Measurements from ENCODE around the gene SLC25A13. TPM values are rescaled to one million over a fixed set of nuclear protein-coding genes. Genes with fewer than 3 reads are reported as not detected.

SLC25A13 gene
- total and polyA plus RNA-seq, 2 of the 8 experiments (the other 6 are each of a cell fraction or from before 2014, with no cell fraction given), result 30.8 to 85.4 TPM

DNA sequence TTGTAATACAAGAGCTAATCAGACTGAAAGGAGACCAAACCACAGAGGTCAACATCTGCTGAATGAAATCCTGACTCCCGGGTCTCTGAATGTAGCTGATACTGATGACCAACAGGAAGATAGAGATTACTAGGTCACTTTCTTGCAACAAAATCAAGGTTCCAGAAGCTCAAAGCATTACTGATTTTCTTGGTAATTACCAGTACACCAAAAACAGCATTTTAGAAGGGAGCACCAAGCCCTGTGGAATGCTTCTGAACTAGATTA is 177.7 kb downstream of the SLC25A13 start:
- Histone ChIP-seq H4K91ac (replicated peaks; ENCODE audit: insufficient read length, low read length) (no peak overlapping the region), H2BK15ac (ENCODE audit: low read length) (no peak overlapping the region), H4K8ac (ENCODE audit: extremely low read depth, insufficient read depth, low read length) (no peak overlapping the region), H4K5ac (ENCODE audit: insufficient read length, low read depth, low read length) (no peak overlapping the region), H3K4ac (replicated peaks; ENCODE audit: insufficient read length, low read depth, low read length) (no peak overlapping the region), H2BK20ac (ENCODE audit: low read length) (no peak overlapping the region), H3K9me3 (ENCODE audit: insufficient read depth in 2 of 2, low read depth in 1 of 2, low read length in 1 of 2) (no peaks in the 10 kb centered on the region), H3K18ac (ENCODE audit: extremely low read depth, low read length) (no peak overlapping the region), H2BK5ac (ENCODE audit: low read depth, low read length) (no peak overlapping the region), H2AK5ac (ENCODE audit: low read depth, low read length) (no peak overlapping the region), H3K79me1 (ENCODE audit: low read depth, low read length) (no peaks in the 10 kb centered on the region), H2AFZ (ENCODE audit: low read length) (no peak overlapping the region), H3K23me2 (ENCODE audit: low read depth, low read length) (no peaks in the 10 kb centered on the region), H2BK12ac (ENCODE audit: low read depth, low read length) (no peak overlapping the region; the same call in 1 of the 2 replicates), H3K36me3 (ENCODE audit: control insufficient read depth in 2 of 4, insufficient read depth in 4 of 4, low read length in 3 of 4) (peaks cover 0 to 9% (median 4%) of the 10 kb centered on the region in 4 experiments; a peak in 2 of 8 replicates), H3K56ac (replicated peaks; ENCODE audit: insufficient read length, low read depth, low read length) (no peak overlapping the region), H3K9ac (replicated peaks in 1 of 4; ENCODE audit: extremely low read depth in 1 of 4, low read depth in 3 of 4, low read length in 3 of 4) (no peak overlapping the region), H3K23ac (ENCODE audit: insufficient read length) (no peak overlapping the region), H3K4me3 (ENCODE audit: extremely low read depth in 1 of 4, insufficient read depth in 2 of 4, low read depth in 3 of 4, low read length in 4 of 4) (no peak overlapping the region; a peak in 2 of 8 replicates), H3K4me1 (replicated peaks in 1 of 4; ENCODE audit: control insufficient read depth in 3 of 4, insufficient read depth in 4 of 4, low read length in 3 of 4) (peaks cover 2 to 9% (median 6%) of the 10 kb centered on the region in 4 experiments; a peak in 5 of 7 replicates), H3K79me2 (ENCODE audit: control insufficient read depth in 1 of 2, insufficient read depth in 2 of 2, low read length in 2 of 2) (no peaks in the 10 kb centered on the region), H3K4me2 (ENCODE audit: insufficient read depth in 1 of 2, low read depth in 2 of 2, low read length in 2 of 2) (peak overlapping the region; percentile 53 to 66; a peak in 3 of 4 replicates), H2BK120ac (replicated peaks; ENCODE audit: low read depth, low read length) (no peak overlapping the region), H3K14ac (ENCODE audit: insufficient read length) (no peak overlapping the region), H3K27me3 (replicated peaks in 1 of 4; ENCODE audit: control insufficient read depth in 3 of 4, extremely low read depth in 1 of 4, insufficient read depth in 3 of 4, low read length in 3 of 4) (peaks cover 36 to 75% (median 61%) of the 10 kb centered on the region in 4 experiments), H4K20me1 (replicated peaks in 1 of 2; ENCODE audit: control insufficient read depth in 1 of 2, insufficient read depth in 2 of 2, low read length in 2 of 2) (peaks cover 23 to 34% of the 10 kb centered on the region in 2 experiments), H3K27ac (ENCODE audit: low read depth, low read length) (no peak overlapping the region)
- WGBS, 2 experiments (ENCODE audit: extremely low coverage in 1 of 2, insufficient coverage in 1 of 2, insufficient read length in 1 of 2, insufficient replicate concordance in 2 of 2, low coverage in 1 of 2, low lambda C conversion rate in 2 of 2, missing lambda C conversion rate in 1 of 2), result 39% methylated on average over 1 of the region's 1 CpG; no CpG with 5 or more reads in 1 of the 2 experiments
- FAIRE-seq, result no peak
- DNase-seq (ENCODE audit: low read depth in 1 of 2, low spot score in 2 of 2), result no peak
- ChIA-PET CTCF (ENCODE audit: partially characterized antibody) (interaction anchor here (0.6 to 4.6 kb wide), 4 partner anchors 12 to 502 kb away, joined by 3 to 34 read pairs (median 3); no protein-coding TSS in a partner anchor), POLR2A (ENCODE audit: partially characterized antibody) (interaction anchor here (1.1 to 1.5 kb wide), 2 partner anchors 18 to 34 kb away, joined by 3 read pairs; no protein-coding TSS in a partner anchor)
- TF ChIP-seq BCL11A (IDR thresholded peaks at IDR 0.05; ENCODE audit: low read depth in 2 of 2, low read length in 2 of 2) (no peak), MAX (IDR thresholded peaks at IDR 0.05) (no peak), TEAD4 (IDR thresholded peaks at IDR 0.05; ENCODE audit: low read depth, low read length) (no peak), EP300 (IDR thresholded peaks at IDR 0.05; ENCODE audit: borderline replicate concordance in 1 of 2, low read depth in 2 of 2, low read length in 2 of 2) (no peak), SP1 (IDR thresholded peaks at IDR 0.05; ENCODE audit: low read depth, low read length) (no peak), NANOG (IDR thresholded peaks at IDR 0.05; ENCODE audit: insufficient read depth, low read depth, low read length, poor library complexity, severe bottlenecking) (no peak), NRF1 (IDR thresholded peaks at IDR 0.05; ENCODE audit: low read depth, low read length) (no peak), CBX8 (IDR thresholded peaks at IDR 0.05; ENCODE audit: borderline replicate concordance, low read depth, low read length) (no peak), SIN3A (conservative IDR thresholded peaks at IDR 0.05 in 1 of 2, IDR thresholded peaks at IDR 0.05 in 1 of 2; ENCODE audit: low read depth in 1 of 2, low read length in 2 of 2) (no peak), TAF7 (optimal IDR thresholded peaks at IDR 0.05; ENCODE audit: borderline replicate concordance, low read depth, low read length) (no peak), SP2 (IDR thresholded peaks at IDR 0.05; ENCODE audit: low read length) (no peak)

Data from H1 (cell line).